GM19025 (cell line): ENCODE results near the gene ZNF521.
A peak's percentile ranks its signal among the peaks of the same experiment; 100 is the strongest.

Experiments used
- ATAC-seq: cut with Tn5 transposase; IDR thresholded peaks from one replicate; pipeline ENCODE4 v1.9.1; 2021; ENCODE audit warnings: mild to moderate bottlenecking, low read depth, moderate library complexity; ENCODE audit not compliant: unreplicated experiment

The ZNF521 gene

DNA sequence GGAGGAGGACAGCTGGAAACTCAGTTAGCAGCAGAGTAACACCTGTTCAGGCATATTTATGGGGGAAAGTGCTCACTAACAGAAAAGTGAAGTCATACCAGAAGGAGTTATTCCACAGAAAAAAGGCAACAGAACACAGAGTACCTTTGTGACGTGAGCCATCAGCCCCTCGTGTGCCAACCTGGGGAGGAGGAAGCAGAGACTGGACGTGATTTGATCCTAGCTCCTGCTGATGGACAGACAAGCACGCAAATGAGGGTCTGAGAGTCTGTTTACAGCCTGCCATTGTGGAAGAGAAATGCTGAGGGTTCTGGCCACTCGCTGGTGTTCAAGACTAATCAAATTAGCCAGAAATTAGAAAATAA lies 120.7 kb downstream of the ZNF521 start:
- peak; percentile 27 for ATAC-seq

DNA sequence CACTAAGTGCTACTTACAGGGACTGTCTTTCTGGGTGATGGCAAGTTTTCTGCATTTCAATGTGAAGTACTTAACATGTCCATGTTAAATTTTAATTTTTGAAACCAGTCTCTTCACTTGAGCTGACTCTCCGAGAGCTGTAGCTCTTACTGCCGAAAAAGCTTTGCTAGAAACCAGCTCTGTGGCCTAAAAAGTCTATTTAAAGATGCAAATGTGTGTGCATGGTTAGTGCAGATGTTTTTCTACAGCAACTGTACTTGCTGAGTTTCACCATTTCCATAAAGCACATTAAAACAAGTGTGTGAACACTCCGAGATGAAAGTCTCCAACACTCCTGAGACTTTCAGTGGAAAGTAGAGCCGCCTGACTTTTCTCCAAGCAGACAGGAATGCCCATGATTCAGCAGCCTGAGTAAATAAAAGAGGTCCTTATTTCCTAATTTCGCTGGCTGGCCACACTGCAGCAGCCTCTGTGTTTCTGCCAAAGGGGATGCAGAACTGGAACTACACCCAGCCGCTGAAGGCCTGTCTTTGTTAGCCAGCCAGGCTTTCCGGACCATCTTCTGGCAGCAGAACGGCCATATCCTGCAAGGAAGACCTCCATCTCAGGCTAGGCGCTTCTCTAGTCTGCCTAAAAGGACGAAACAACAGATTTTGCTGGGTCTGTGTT lies 121.2 kb downstream of the ZNF521 start:
- peak; percentile 52 for ATAC-seq

DNA sequence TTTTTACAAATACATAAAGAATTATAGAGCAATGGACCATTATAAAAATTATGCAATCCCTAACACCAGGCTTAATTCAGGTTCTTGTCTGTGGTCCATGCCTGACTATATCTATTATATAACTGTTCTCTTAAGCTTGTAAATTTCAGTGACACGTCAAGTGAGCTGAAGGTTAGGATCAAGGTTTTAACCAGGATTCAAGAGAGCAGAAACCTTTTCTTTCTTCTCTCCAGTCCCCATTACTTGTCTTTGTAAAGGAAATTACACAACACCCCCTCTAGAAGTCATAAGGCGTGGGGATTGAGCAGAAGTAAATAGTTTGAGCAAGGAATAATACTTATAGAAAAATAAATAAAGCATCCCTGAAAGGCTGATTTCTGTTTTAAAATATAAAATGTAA lies 122.0 kb downstream of the ZNF521 start:
- ATAC-seq: no peak

DNA sequence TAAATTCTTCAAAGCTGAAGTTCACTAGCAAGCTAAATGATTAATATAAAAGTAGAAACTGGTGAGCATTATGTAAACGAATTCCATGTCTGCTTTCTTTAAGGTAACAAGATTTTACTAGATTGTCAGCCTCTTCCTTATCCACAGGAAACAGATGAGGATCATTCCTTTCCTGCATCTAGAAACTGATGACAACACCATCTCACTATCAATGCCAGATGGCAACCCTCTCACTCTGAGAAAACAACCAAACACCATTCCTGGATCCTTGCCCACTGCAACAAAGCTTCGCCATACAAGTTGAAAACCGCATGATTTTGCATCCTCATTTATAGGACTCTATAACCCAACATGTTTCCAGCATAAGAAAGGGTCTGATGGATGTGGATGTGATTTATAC lies 122.9 kb downstream of the ZNF521 start:
- ATAC-seq: no peak

- no peak for ATAC-seq
Observed at GRCh38 chr18:25228410-25228809, 123.6 kb downstream of the ZNF521 start.

DNA sequence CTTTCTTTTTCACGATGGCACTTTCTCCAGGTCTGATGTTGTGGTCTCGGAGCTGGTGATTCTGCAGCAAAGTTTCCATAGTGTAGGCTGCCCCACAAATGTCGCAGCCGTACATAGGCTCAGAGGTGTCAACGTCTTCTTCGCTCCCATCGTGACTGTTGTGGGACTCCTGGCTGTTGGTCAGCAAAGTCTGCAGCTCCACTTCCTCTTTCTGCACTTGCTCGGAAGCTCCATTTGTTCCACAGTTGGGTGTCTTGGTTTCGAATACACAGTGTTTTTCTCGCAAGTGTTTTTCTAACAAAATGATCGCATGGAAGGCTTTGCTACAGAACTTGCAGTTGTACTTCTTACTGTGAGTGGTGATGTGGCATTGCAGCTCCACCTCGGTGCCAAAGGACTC lies 126.8 kb downstream of the ZNF521 start:
- ATAC-seq: no peak

GRCh38 chr18:25223899-25224886 lies 127.8 kb downstream of the ZNF521 start:
- no peak for ATAC-seq

DNA sequence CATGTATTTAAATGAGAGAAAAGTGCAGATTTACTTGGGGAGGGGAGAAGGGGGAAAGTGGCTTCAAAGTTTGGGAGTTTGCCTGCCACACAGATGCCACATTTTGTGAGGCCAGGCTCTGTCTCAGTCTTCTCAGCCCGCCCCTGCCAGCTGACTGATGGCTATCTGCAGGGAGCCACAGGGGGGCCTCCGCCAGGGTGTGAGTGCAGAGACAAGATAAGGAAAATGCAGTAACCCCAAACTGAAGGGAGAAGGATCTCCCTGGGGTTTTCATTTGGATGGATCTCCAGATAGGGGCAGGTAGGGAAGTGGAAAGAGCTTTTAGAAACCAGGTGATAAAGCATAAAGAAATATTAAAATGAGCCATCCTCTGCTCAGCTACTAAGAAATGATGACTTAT lies 128.8 kb downstream of the ZNF521 start:
- no peak for ATAC-seq

DNA sequence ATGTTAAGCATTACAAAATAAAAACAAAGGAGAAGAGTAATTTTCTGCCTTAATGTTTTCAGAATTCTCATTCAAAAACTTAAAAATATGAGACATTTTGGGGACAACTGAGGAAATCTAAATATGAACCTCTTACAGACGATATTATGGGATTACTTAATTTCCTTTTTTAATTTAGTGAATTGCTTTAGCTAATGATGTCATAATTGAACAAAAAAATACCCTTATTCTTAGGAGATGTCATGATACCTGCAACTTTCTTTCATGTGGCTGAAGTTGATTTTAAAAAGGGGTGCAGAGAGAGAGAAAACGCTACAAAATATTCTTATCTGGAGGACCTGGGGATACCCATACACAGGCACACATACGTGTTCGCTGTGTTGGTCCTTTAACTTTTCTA lies 129.3 kb downstream of the ZNF521 start:
- no peak for ATAC-seq

DNA sequence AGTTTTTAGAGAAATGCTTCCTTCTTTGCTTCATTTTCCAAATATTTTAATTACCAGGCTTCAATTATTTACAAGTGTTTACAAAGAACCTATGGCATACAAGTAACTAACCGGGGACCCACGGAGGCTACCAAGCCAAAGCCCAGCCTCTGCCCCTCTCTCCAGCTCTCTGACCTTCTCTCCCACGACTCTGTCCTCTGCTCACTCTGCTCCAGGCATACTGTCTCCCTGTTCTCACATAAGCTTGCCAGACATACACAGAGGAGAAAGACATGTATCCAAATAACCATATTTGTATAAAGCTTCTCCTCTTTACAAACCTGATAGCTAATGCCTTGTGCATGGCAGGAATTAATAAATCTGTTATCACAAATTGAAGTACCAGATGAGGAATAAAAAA lies 141.3 kb downstream of the ZNF521 start:
- no peak for ATAC-seq

DNA sequence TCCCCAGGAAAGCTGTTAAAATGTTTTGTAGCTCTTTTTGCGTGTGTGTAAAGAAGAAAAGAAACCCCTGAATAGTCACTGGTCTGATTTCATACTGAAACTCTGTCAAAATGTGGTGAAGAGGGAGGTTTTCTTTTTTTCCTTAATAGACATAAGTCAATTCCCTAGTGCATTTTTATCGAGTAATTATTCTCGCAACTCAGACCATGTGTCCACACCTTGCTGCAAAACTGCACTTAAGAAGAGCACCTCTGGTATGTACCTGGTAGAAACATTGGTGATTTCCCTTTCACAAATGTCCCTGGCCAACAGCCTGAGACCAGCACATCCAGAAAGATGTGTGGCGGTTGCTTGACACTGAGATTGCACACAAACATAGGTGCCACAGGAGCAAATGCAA lies 159.9 kb downstream of the ZNF521 start:
- ATAC-seq: no peak

- ATAC-seq: peak; percentile 75
Observed at GRCh38 chr18:25190472-25190871, 161.5 kb downstream of the ZNF521 start.

GRCh38 chr18:25189391-25190185 lies 162.4 kb downstream of the ZNF521 start:
- ATAC-seq: no peak

GRCh38 chr18:25187521-25188192 lies 164.3 kb downstream of the ZNF521 start:
- ATAC-seq: no peak

GRCh38 chr18:25186871-25187270 lies 165.1 kb downstream of the ZNF521 start:
- no peak for ATAC-seq

- ATAC-seq: no peak
Observed at GRCh38 chr18:25181993-25182392, 170.0 kb downstream of the ZNF521 start.

GRCh38 chr18:25181581-25181980 lies 170.4 kb downstream of the ZNF521 start:
- no peak for ATAC-seq

DNA sequence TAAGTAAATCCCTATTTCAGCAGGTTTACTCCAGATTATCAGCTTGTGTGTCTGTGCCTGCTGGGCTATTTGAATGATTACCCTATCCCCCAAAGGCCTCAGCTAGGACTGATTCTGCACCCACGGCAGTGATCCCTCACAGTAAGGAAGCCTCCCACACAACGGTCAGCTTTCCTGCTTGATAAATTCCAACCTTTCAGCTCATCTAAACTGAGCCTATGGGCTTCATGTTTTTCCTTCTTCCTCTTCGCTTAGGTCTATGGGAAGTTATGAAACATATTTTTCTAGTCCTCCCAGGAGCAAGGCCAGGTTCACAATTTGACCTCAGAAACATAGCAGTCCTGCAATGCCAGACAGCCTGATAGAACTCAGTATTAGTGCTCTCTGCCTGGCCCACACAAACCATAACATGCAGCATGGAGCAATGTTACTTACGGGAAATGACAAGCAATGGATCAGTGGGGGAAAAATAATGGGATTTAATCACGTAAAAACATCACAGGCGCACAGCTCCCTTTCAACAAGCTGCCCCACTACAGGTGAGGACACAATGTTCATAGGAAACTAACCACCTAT lies 170.9 kb downstream of the ZNF521 start:
- no peak for ATAC-seq

- no peak for ATAC-seq
Observed at GRCh38 chr18:25177631-25178030, 174.3 kb downstream of the ZNF521 start.

GRCh38 chr18:25176518-25177042 lies 175.4 kb downstream of the ZNF521 start:
- no peak for ATAC-seq
